Endothelial cell of umbilical vein (primary cell): ENCODE measurements around the gene TTC31. TPM values are rescaled to one million over a fixed set of nuclear protein-coding genes. Genes with fewer than 3 reads are reported as not detected.

Source experiments
- BruUV-seq: library from RNA; stranded (reverse); fragments of 400-500 nt; replicated peaks from 2 replicates; lab custom pipeline; 2021; lab: Mats Ljungman, UMichigan
- CTCF ChIA-PET: fragments of 300-600, 350-600 bp; sonication (Branson Sonifier 250); formaldehyde crosslinking; loops from one replicate; lab custom pipeline; 2021; ENCODE audit warnings: antibody characterized with exemption, inconsistent platforms; lab: Charles Lee
- POLR2A ChIA-PET: fragments of 300-600, 350-600 bp; sonication (Branson Sonifier 250); formaldehyde crosslinking; loops from one replicate; lab custom pipeline; 2021; ENCODE audit warnings: antibody characterized with exemption, inconsistent platforms; lab: Charles Lee
- DNase-seq: peaks from one replicate; pipeline ENCODE4 v3.0.0-alpha.2; 2011; ENCODE audit warnings: low read depth, low spot score
- FAIRE-seq: peaks from 2 replicates; lab custom pipeline; 2011; peaks lifted over from hg19 to GRCh38; lab: Jason Lieb, UNC
- H2AFZ ChIP-seq: 2 replicates; pipeline ENCODE4 v1.6.0; 2012; ENCODE audit warnings: low read depth, low read length, control low read depth, inconsistent platforms
- H3K27ac ChIP-seq: 2 replicates; pipeline ENCODE4 v1.5.1; 2011; ENCODE audit warnings: low read depth, mild to moderate bottlenecking, control low read depth, low read length, moderate library complexity; ENCODE audit not compliant: insufficient read depth
- H3K27me3 ChIP-seq, 2 experiments: 2 replicates each; pipeline versions ENCODE4 v1.6.0 to v1.6.1; 2011; ENCODE audit warnings: low read length in 2 of 2, mixed read lengths in 1 of 2; ENCODE audit not compliant: control insufficient read depth in 2 of 2, insufficient read depth in 2 of 2
- H3K36me3 ChIP-seq, 2 experiments: 2 replicates in 1 of 2; 3 replicates in 1 of 2; pipeline ENCODE4 v1.5.1; 2011; ENCODE audit warnings: low read length in 2 of 2, mild to moderate bottlenecking in 1 of 2, moderate library complexity in 1 of 2; ENCODE audit not compliant: control insufficient read depth in 2 of 2, insufficient read depth in 2 of 2; ENCODE audit errors: extremely low read depth in 1 of 2
- H3K4me1 ChIP-seq: 3 replicates; pipeline ENCODE4 v1.5.1; 2011; ENCODE audit warnings: mild to moderate bottlenecking, low read length; ENCODE audit not compliant: control insufficient read depth, insufficient read depth; ENCODE audit errors: extremely low read depth
- H3K4me2 ChIP-seq: 2 replicates; pipeline ENCODE4 v1.6.1; 2011; ENCODE audit warnings: low read length, control low read depth, mixed read lengths; ENCODE audit not compliant: insufficient read depth
- H3K4me3 ChIP-seq, 3 experiments: fragments of 200-600 bp in 1 of 3; sonication (generic), shearing (Covaris generic) in 1 of 3; replicated peaks in 1 of 3; 2 replicates each; pipeline ENCODE4 v1.5.1; 2011 to 2016; ENCODE audit warnings: control low read depth in 3 of 3, low read length in 3 of 3, mild to moderate bottlenecking in 2 of 3, inconsistent platforms in 1 of 3, low read depth in 1 of 3, moderate library complexity in 1 of 3; ENCODE audit not compliant: insufficient read depth in 1 of 3
- H3K79me2 ChIP-seq: 2 replicates; pipeline ENCODE4 v1.6.0; 2012; ENCODE audit warnings: low read length, inconsistent platforms; ENCODE audit not compliant: control insufficient read depth, insufficient read depth
- H3K9ac ChIP-seq: replicated peaks from 2 replicates; pipeline ENCODE3; 2011; ENCODE audit warnings: low read length, control low read depth; ENCODE audit not compliant: insufficient read depth; ENCODE audit errors: extremely low read depth
- H3K9me1 ChIP-seq: replicated peaks from 3 replicates; pipeline ENCODE4 v1.6.0; 2011; ENCODE audit warnings: mild to moderate bottlenecking, low read length; ENCODE audit not compliant: control insufficient read depth, insufficient read depth; ENCODE audit errors: extremely low read depth
- H3K9me3 ChIP-seq: replicated peaks from 2 replicates; pipeline ENCODE4 v1.5.1; 2012; ENCODE audit warnings: low read length, inconsistent platforms; ENCODE audit not compliant: control insufficient read depth, insufficient read depth
- H4K20me1 ChIP-seq: replicated peaks from 2 replicates; pipeline ENCODE3; 2011; ENCODE audit warnings: mild to moderate bottlenecking, low read length; ENCODE audit not compliant: control insufficient read depth, insufficient read depth; ENCODE audit errors: extremely low read depth
- EZH2 ChIP-seq: IDR thresholded peaks from 2 replicates; pipeline ENCODE4 v1.6.1; 2012; ENCODE audit warnings: borderline replicate concordance, low read depth, mild to moderate bottlenecking, moderate library complexity, low read length, inconsistent platforms; ENCODE audit not compliant: severe bottlenecking
- FOS ChIP-seq: IDR thresholded peaks from 2 replicates; pipeline ENCODE4 v1.6.1; 2011; ENCODE audit warnings: mild to moderate bottlenecking, low read length, moderate library complexity, borderline replicate concordance; ENCODE audit not compliant: insufficient read depth
- GATA2 ChIP-seq: IDR thresholded peaks from 2 replicates; pipeline ENCODE4 v1.7.0; 2011; ENCODE audit warnings: low read depth, mild to moderate bottlenecking, moderate library complexity, mixed read lengths, low read length; ENCODE audit not compliant: insufficient read length, insufficient read depth
- JUN ChIP-seq: IDR thresholded peaks from 2 replicates; pipeline ENCODE4 v1.6.1; 2011; ENCODE audit warnings: borderline replicate concordance, low read depth; ENCODE audit not compliant: insufficient read length, insufficient read depth
- POLR2A ChIP-seq: IDR thresholded peaks from 2 replicates; pipeline ENCODE4 v1.6.1; 2012; ENCODE audit warnings: low read depth, mild to moderate bottlenecking, control low read depth, low read length
- dilution Hi-C: fragments of 300-500 bp; cut with MboI; formaldehyde crosslinking; loops from one replicate; pipeline ENCODE4 v1.15.0; 2019; ENCODE audit warnings: low sequenced_read_pairs; ENCODE audit not compliant: extremely low pct_ligation_motif_present
- intact Hi-C: fragments of 100-400 bp; cut with micrococcal nuclease; formaldehyde crosslinking; loops from one replicate; pipeline ENCODE4 v1.10.0; 2022
- polyA plus RNA-seq, 4 experiments: library from polyadenylated mRNA; depleted of rRNA in 3 of 4; stranded (reverse) in 3 of 4; unstranded in 1 of 4; fragments of >200 nt; gene quantifications; 2 replicates each; pipeline versions ENCODE4 v1.2.1 to v1.2.3, GENCODE V29; 2011 to 2012; ENCODE audit warnings: missing spikeins in 1 of 4
- total RNA-seq: library from RNA; stranded (reverse); gene quantifications from 2 replicates; pipeline ENCODE4 v1.2.3, GENCODE V29; 2021
- TF ChIP-seq, protein P1 (sequence below), 2 donors: IDR thresholded peaks; 1 replicate in 1 of 2; 2 replicates in 1 of 2; pipeline ENCODE4 v1.5.1; 2011; ENCODE audit warnings: low read length in 2 of 2, mild to moderate bottlenecking in 2 of 2, moderate library complexity in 2 of 2, control low read depth in 1 of 2, inconsistent platforms in 1 of 2, low read depth in 1 of 2; ENCODE audit not compliant: insufficient read depth in 1 of 2; ENCODE audit errors: extremely low read depth in 1 of 2

Gene TTC31
- total and polyA plus RNA-seq, 2 donors (not counting 3 experiments of a cell fraction or from before 2014, with no cell fraction given) = 20.1 to 24.1 TPM

- Histone ChIP-seq H3K27ac (no peak overlapping the region), H3K9ac (no peak overlapping the region), H3K27me3 (no peaks in the 10 kb centered on the region), H3K4me3 (no peak overlapping the region), H3K79me2 (no peaks in the 10 kb centered on the region), H3K9me3 (no peaks in the 10 kb centered on the region), H3K4me2 (no peak overlapping the region), H3K36me3 (peaks cover 3 to 14% of the 10 kb centered on the region in 2 experiments), H3K9me1 (no peaks in the 10 kb centered on the region), H2AFZ (no peak overlapping the region), H3K4me1 (peaks cover 5% of the 10 kb centered on the region), H4K20me1 (no peaks in the 10 kb centered on the region)
- DNase-seq (no peak), FAIRE-seq (no peak)
- ChIA-PET POLR2A (no interaction called here), CTCF (interaction anchor here (0.9 to 2.1 kb wide), 3 partner anchors 8 to 42 kb away, joined by 3 to 8 read pairs (median 3); no protein-coding TSS in a partner anchor)
- dilution Hi-C loops = no loop called here
- no peak for TF ChIP-seq POLR2A
- no peak for TF ChIP-seq FOS
- TF ChIP-seq, protein P1, sequence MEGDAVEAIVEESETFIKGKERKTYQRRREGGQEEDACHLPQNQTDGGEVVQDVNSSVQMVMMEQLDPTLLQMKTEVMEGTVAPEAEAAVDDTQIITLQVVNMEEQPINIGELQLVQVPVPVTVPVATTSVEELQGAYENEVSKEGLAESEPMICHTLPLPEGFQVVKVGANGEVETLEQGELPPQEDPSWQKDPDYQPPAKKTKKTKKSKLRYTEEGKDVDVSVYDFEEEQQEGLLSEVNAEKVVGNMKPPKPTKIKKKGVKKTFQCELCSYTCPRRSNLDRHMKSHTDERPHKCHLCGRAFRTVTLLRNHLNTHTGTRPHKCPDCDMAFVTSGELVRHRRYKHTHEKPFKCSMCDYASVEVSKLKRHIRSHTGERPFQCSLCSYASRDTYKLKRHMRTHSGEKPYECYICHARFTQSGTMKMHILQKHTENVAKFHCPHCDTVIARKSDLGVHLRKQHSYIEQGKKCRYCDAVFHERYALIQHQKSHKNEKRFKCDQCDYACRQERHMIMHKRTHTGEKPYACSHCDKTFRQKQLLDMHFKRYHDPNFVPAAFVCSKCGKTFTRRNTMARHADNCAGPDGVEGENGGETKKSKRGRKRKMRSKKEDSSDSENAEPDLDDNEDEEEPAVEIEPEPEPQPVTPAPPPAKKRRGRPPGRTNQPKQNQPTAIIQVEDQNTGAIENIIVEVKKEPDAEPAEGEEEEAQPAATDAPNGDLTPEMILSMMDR (IDR thresholded peaks at IDR 0.05; ENCODE audit: extremely low read depth in 1 of 2, insufficient read depth in 1 of 2, low read depth in 1 of 2, low read length in 2 of 2) = no peak
- no peak for TF ChIP-seq EZH2
- no peak for TF ChIP-seq JUN
- TF ChIP-seq GATA2 = no peak
- no TSS peak for BruUV-seq
- intact Hi-C loops = no loop called here
Measured at GRCh38 chr2:74489906-74490305, 7.0 kb downstream of the TTC31 start.
